Measurements from ENCODE around the gene CTDP1. TPM values are rescaled to one million over a fixed set of nuclear protein-coding genes. Genes with fewer than 3 reads are reported as not detected.
A peak's percentile ranks its signal among the peaks of the same experiment; 100 is the strongest.

The CTDP1 gene
- total RNA-seq, 4 donors from 2014 or later = 33.9 to 42.2 (median 38.9) TPM

GRCh38 chr18:79682481-79682880 is 2.9 kb downstream of the CTDP1 start:
- WGBS, 2 donors = 80 to 84% methylated on average over 11 of the region's 11 CpGs
- no peak for TF ChIP-seq POLR2A (IDR thresholded peaks at IDR 0.05)
- TF ChIP-seq, protein P1, sequence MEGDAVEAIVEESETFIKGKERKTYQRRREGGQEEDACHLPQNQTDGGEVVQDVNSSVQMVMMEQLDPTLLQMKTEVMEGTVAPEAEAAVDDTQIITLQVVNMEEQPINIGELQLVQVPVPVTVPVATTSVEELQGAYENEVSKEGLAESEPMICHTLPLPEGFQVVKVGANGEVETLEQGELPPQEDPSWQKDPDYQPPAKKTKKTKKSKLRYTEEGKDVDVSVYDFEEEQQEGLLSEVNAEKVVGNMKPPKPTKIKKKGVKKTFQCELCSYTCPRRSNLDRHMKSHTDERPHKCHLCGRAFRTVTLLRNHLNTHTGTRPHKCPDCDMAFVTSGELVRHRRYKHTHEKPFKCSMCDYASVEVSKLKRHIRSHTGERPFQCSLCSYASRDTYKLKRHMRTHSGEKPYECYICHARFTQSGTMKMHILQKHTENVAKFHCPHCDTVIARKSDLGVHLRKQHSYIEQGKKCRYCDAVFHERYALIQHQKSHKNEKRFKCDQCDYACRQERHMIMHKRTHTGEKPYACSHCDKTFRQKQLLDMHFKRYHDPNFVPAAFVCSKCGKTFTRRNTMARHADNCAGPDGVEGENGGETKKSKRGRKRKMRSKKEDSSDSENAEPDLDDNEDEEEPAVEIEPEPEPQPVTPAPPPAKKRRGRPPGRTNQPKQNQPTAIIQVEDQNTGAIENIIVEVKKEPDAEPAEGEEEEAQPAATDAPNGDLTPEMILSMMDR (IDR thresholded peaks at IDR 0.05) = no peak
- H3K4me3 ChIP-seq (ENCODE audit: low read depth, poor library complexity, severe bottlenecking) = no peak overlapping the region
- peak in 1 of 2 donors; percentile 80 for DNase-seq (ENCODE audit: low spot score in 2 of 2)
- intact Hi-C loops (cut with DNase I; ENCODE audit: low total_unique reads) = no loop called here

DNA sequence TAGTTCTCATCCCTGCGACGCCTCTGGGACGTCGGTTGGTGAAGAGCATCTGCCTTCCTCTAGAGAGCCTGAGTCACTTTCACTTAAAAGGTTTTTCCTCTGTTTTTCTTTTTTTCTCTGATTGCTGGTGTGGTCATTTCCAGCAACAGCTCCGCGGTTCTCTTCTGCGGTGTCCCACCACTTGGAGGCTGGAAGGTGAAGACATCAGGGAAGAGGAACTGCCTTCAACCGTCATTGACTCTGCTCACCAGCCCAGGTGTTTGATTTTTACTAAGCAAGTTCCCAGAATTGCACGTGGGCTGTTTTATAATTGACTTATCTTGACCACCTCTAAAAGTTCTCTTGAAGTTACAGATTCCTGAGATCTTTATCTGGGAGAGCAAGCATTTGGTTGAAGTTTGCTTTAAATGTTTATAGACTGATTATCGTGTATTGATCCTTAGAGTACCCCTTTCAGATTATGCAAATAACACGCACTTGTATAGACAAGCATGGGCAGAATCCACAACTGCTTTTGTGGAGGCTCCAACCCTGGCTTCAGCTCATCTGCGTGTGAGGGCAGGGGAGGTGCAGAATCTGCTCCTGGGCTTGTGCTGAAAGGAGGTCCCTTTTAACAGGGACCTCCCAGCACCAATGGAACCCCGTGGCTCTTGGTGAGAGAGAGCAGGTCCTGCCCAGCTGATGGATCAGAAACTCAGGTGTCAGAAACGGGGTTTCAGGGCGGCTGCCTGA is 3.5 kb downstream of the CTDP1 start:
- no peak overlapping the region for H3K4me3 ChIP-seq (ENCODE audit: low read depth, poor library complexity, severe bottlenecking)
- DNase-seq (ENCODE audit: low spot score in 2 of 2) = peak in 1 of 2 donors; percentile 68
- TF ChIP-seq, protein P1 (IDR thresholded peaks at IDR 0.05) = no peak
- TF ChIP-seq POLR2A (IDR thresholded peaks at IDR 0.05) = no peak
- intact Hi-C loops (cut with DNase I; ENCODE audit: low total_unique reads) = no loop called here
- 72 to 73% methylated on average over 15 of the region's 15 CpGs for WGBS, 2 donors

GRCh38 chr18:79683626-79684282 is 4.2 kb downstream of the CTDP1 start:
- intact Hi-C loops (cut with DNase I; ENCODE audit: low total_unique reads) = no loop called here
- no peak overlapping the region for H3K4me3 ChIP-seq (ENCODE audit: low read depth, poor library complexity, severe bottlenecking)
- peak in 1 of 2 donors; percentile 72 for DNase-seq (ENCODE audit: low spot score in 2 of 2)
- no peak for TF ChIP-seq POLR2A (IDR thresholded peaks at IDR 0.05)
- TF ChIP-seq, protein P1 (IDR thresholded peaks at IDR 0.05) = no peak
- 89 to 90% methylated on average over 21 of the region's 21 CpGs for WGBS, 2 donors

- peak in 1 of 2 donors; percentile 70 for DNase-seq (ENCODE audit: low spot score in 2 of 2)
- intact Hi-C loops (cut with DNase I; ENCODE audit: low total_unique reads) = no loop called here
- TF ChIP-seq POLR2A (IDR thresholded peaks at IDR 0.05) = no peak
- TF ChIP-seq, protein P1 (IDR thresholded peaks at IDR 0.05) = no peak
- 77 to 82% methylated on average over 10 of the region's 10 CpGs for WGBS, 2 donors
- no peak overlapping the region for H3K4me3 ChIP-seq (ENCODE audit: low read depth, poor library complexity, severe bottlenecking)
These were observed 4.7 kb downstream of the CTDP1 start for GRCh38 chr18:79684283-79684631.

DNA sequence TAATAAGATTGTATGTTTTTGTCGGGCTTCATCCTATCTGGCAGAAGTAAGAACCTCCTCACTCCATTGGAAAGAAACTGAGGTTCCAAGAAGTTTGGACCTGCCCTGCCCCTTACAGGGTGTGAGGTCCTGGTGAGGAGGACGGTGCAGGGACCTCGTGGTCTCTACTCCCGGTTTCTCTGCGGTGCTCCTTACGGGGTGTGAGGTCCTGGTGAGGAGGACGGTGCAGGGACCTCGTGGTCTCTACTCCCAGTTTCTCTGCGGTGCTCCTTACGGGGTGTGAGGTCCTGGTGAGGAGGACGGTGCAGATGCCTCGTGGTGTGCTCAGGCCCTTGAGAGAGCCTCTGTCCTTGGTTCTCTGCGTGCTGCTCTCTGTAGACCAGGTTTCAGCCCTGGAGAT is 5.2 kb downstream of the CTDP1 start:
- intact Hi-C loops (cut with DNase I; ENCODE audit: low total_unique reads) = no loop called here

More for the DNA sequence above, 5.2 kb downstream of the CTDP1 start:
- DNase-seq (ENCODE audit: low spot score in 2 of 2) = peak in 1 of 2 donors; percentile 75
- TF ChIP-seq POLR2A (IDR thresholded peaks at IDR 0.05) = no peak
- TF ChIP-seq, protein P1 (IDR thresholded peaks at IDR 0.05) = no peak
- no peak overlapping the region for H3K4me3 ChIP-seq (ENCODE audit: low read depth, poor library complexity, severe bottlenecking)
- WGBS, 2 donors = 71% methylated on average over 13 of the region's 13 CpGs

Data from lower leg skin (tissue), 4 donors.